Activated gamma-delta T cell treated with Interleukin-2 at 50 U/mL for 16 hours (primary cell): ENCODE results near the gene C19orf25.
"Not testable (repeated sequence)": the region's sequence is repeated elsewhere in the genome, so short reads cannot be mapped to it uniquely, and the experiment has no call there.

ENCODE experiments used
- DNase-seq: peaks from one replicate; pipeline ENCODE4 v3.0.0-alpha.2; 2020

C19orf25 gene

DNA sequence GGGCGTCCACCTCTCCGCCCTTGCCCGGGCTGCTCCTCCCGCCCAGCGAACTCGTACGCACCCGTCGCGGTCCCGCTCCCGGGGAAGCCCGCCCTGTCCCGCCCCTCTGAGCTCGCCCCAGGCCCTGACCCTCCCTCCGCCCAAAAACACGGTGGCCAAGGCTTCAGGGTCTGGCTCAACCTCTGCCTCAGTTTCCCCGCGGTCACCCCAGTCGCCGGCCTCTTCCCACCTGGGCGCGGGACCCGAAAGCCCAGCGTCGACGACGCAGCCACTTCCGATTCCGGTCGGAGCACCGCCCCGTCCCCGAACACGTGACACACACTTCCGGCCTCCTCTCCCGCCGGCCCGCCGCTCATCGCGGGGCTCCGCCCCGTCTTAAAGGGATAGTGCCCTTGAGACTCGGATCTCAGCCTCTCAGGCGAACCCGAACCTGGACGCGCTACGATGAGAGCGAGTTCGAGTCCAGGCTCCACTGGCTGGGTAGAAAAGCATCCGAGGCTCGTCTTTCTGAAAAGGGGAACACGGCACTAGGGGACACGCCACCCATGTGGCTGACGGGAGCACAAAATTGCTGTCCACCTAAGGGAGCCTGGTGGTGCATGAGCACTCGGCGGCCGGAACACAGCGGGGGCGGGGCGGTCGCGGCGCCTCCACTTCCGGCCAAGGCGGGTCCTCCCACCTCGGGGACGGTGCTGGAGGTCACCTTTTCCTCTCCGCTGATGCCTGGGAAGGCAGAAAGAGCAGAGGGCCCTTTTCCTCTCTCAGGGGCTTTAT, at the start of gene C19orf25:
Gene C19orf25, minus strand, starts transcription at position 282 of the 774 bp plus-strand sequence. CDS start 312 bp downstream, outside the sequence.
- DNase-seq = peak; percentile 91

DNA sequence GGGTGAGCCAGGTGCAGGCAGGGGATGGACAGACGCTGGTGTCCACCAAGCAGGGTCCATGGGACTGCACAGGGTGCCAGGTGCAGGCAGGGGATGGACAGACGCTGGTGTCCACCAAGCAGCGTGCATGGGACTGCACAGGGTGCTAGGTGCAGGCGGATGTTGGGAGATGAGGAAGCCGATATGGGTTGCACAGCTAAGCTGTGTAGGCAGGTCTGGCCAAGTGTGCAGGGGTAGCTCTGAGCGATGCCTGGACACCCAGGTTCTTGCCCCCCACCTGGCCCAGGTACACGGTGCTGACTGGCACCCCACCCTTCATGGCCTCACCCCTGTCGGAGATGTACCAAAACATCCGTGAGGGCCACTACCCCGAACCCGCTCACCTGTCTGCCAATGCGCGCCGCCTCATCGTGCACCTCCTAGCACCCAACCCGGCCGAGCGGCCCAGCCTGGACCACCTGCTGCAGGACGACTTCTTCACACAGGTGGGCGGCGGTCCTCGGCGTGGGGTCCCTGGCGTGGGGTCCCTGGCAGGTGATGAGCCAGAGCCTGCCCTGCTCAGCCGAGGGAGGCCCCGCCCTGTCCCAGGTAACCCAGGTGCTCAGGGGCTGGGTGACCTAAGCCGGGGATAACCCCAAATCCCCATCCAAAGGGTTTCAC, 48.8 kb upstream of the C19orf25 start:
- DNase-seq = no peak

DNA sequence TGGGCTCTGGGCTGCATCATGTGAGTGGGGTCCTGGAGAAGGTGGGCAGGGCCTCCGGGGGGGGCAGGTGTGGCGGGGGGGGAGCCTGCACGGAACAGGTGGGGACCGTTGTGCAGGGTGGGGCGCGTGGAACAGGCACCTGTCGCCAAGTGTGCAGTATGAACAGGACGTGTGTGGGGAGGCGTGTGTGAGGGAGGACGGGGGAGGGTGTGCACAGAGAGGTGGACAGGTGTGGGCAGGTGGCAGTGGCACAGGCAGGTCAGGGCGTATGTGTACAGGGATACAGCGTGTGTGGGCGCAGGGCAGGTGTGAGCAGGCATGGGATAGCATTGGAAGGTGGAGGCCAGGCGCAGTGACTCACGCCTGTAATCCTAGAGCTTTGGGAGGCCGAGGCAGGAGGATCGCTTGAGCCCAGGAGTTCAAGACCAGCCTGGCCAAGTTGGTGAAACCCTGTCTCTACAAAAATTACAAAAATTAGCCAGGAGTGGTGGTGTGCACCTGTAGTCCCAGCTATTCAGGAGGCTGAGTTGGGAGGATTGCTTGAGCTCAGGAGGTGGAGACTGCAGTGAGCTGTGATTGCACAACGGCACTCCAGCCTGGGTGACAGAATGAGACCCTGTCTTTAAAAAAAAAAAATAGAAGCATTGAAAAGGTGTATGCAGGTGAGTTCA, 48.1 kb upstream of the C19orf25 start:
- DNase-seq = no peak

DNA sequence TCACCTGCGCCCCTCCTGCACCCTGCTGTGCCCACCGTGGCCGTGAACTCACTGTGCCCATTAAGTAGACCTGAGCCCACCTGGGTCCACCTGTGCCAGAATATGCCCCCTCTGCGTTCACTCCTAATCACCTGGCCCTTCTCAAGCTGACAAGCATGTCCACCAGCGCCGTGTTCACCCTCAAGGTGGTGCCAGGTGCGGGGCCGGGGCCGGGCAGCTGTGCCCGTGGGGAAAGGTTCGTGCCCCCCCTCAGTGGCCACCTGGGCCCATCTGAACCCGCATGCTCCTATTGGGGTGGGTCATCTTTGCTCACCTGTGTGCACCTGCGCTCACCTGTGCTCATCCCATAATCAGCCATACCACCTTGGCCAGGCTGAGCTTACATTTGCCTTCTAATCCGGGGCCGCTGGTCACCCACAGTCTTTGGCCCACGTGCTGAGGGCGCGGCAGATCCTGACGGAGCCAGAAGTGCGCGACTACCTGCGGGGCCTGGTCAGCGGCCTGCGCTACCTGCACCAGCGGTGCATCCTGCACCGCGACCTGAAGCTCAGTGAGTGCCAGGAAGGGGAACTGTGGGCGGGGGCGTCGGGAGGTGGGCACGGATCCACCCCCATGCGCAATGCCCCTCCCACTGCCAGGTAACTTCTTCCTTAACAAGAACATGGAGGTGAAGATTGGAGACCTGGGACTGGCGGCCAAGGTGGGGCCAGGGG, 47.2 kb upstream of the C19orf25 start:
- DNase-seq = no peak

GRCh38 chr19:1525343-1525742, 46.3 kb upstream of the C19orf25 start:
- no peak for DNase-seq

- DNase-seq = no peak
These were observed 45.9 kb upstream of the C19orf25 start for GRCh38 chr19:1524972-1525325.

DNA sequence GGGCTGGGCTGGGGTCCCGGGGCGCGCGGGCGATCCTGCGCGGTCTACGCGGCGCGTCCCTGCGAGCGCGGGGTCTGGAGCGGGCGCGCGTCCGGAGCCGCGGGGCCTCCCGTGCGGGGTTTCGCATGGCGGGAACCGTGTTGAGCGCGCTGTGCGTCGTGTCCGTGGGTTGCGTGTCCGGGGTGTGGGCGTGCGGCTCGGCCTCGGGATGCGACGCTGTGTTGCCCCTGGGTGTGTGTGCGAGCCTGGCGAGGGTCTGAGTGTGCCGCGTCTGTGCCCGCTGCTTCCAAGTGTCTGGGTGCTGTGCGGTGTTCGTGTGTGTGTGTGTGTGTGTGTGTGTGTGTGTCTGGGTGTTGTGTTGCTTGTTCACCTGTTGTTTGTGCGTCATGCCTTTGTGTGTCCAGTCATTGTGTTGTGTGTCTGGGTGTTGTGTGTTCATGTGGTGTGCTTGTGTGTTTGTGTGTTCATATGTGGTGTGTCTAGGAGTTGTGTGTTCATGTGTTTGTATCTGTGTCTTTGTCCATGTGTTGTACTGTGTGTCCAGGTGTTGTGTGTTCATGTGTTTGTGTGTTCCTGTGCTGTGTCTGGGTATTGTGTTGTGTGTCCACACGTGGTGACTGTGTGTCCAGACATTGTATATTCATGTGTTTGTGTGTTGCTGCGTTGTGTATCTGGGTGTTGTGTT, 45.4 kb upstream of the C19orf25 start:
- no peak for DNase-seq

- DNase-seq = no peak
These were observed 44.6 kb upstream of the C19orf25 start, which contains the start of gene PLK5 for GRCh38 chr19:1523412-1524286. Gene PLK5, plus strand, starts transcription at chr19:1524077. Its CDS starts 2,920 bp downstream, at chr19:1526997.

DNA sequence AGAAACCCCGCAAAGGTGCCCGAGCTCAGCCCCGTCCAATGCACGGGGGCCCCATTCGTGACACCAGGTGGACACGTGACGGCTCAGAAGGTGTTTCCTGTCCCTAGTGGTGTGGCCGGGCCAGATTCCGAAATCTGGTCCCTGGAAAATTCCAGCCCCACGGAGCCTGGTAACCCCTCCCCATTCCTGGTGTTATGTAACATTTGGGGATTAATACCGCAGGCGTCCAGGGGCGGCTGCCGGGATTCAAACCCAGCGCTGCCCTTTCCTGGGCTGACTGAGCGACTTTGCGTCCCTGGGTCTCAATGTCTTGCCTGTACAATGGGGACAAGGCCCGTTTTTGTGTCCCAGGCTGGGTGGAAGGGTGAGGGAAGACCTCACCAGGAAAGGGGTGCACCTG, 43.8 kb upstream of the C19orf25 start:
- no peak for DNase-seq

DNA sequence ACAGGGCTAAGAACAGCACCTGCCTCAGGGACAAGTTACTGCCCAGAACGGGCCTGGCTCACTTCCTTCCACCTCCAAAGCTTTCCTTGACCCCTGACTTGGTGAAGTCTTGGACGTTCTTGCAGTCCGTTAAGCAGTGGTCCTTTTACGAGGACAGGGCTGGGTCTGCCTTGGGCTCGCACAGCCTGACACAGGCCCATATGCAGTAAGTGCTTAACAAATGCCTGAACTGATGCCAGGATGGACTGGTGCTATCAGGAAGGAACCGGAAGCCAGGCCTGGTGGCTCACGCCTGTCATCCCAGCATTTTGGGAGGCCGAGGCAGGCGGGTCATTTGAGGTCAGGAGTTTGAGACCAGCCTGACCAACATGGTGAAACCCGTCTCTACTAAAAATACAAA, 43.0 kb upstream of the C19orf25 start:
- no peak for DNase-seq

DNA sequence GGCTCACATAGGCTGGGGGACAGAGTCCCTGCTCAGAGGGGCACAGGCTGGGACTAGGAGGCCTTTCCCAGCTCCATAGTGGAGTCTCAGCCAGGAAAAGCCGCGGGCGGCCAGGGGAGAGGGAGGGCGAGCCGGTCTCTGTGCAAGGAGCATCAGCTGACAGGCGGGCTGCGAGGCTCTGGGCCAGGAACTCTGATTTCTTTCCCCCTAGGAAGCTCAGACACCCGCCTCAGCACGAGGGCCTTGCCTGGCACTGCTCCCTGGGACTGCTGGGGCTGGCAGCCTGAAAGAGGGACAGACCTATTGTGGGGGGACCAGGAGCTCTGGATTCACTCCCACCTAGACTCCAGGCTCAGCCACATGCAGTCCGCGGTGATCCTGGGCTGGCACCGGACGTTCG, 42.6 kb upstream of the C19orf25 start:
- no peak for DNase-seq

DNA sequence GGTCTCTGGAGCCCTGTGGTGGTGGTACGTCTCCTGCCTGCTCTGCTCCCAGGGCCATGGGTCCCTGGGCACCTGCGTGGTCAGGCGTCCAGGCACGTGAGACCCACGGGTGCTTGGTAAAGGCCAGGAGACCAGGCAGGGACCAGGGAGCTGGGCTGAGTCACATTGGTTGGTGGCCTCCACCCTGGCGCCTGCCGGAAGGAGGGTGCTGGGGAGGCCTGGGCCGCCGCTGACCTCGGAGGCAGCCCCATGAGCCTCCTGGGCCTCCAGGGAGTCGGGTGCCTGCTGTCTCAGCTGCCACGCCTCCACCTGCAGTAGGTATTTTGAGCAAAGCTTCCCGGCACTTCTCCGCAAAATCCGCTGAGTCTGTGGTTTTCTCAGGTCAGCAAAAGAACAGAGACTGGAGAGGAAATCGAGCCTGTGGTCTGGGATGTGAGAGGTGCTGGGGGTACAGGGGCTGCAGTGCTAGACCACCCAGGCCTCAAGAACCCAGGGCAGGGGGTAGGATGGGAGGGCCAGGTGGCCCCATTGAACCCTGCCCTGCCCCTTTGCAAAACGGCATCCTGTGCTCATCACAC, 41.3 kb upstream of the C19orf25 start:
- DNase-seq = no peak

DNA sequence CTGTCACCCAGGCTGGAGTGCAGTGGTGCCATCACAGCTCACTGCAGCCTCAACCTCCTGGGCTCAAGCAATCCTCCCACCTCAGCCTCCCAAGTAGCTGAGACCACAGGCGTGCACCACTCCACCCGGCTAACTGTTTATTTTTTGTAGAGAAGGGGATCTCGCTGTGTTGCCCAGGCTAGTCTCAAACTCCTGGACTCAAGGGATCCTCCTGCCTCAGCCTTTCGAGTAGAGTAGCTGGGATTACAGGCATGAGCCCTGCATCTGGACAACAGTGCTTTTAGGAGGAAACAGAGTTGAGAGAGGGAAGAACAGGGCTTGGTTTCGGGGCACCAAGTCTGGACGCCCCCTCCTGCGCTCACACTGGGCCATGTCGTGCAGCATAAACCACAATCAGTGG, 40.8 kb upstream of the C19orf25 start:
- not testable (repeated sequence) for DNase-seq

- DNase-seq = no peak
These were observed 39.5 kb upstream of the C19orf25 start for GRCh38 chr19:1518471-1518870.

DNA sequence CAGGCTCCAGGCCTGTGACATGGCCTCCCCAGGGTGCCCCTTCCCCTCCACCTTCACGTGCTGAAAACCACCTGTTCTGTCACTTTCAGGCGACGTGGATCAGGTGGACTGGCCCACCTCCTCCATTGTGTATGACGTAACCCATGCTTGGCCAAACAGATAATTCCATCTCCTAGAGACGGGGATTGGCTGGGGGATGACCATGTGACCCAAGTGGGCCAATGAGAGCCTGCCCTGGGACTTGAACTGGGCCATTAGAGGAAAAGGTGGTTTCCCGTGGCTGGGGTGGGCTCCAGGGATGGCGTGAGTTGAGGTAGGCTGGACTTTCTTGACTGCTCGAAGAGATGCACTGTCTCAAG, 37.4 kb upstream of the C19orf25 start:
- DNase-seq = no peak

GRCh38 chr19:1514986-1515721, 36.1 kb upstream of the C19orf25 start:
- no peak for DNase-seq

DNA sequence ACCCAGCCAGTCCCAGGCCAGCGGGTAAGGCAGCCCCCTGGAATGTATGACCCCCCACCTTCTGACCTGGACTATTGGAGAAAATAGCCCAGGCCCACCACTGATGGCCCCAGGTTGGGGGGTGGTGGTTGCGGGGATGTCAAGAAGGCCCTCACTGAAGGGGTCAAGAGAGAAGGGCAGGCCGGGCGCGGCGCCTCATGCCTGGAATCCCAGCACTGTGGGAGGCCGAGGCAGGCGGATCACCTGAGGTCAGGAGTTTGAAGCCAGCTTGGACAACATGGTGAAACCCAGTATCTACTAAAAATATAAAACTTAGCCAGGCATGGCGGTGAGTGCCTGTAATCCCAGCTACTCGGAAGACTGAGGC, 35.3 kb upstream of the C19orf25 start:
- DNase-seq = no peak

DNA sequence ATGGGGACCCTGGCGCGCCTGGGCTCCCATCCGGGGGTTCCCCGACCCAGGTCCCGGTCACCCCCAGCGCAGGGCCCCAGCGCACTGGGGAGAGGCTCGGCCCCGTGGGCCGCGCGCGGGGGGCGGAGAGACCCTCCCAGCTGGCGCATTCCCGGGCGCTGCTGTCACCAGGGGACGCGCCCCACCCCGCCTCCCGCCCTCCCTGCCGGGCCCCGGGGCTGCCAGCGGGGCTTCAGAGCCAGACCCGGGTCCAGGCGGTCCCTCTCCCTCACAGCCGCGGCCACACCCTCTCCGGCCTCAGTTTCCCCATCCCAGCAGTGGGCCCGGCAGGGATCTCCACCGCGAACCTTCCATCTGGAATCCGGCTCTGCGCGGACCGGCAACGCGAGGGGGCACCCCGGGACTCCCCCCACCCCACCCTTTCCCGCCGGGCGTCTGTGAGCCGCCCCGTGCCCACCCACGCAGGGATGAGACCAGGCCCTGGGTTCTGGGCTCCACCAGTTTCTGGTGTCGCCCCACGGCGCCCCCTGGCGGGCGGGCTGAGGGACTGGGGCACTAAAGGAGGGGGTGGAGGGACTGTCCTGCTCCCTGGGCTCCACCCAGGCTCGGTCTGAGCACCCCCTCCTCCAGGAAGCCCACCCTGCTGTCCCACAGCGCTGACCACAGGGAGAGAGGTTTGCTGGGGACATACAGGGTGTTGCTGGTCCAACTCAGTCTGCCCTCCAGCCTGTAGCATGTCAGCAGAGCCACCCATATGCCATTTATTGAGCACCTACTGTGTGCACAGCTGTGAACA, 34.7 kb upstream of the C19orf25 start:
- peak; percentile 62 for DNase-seq

DNA sequence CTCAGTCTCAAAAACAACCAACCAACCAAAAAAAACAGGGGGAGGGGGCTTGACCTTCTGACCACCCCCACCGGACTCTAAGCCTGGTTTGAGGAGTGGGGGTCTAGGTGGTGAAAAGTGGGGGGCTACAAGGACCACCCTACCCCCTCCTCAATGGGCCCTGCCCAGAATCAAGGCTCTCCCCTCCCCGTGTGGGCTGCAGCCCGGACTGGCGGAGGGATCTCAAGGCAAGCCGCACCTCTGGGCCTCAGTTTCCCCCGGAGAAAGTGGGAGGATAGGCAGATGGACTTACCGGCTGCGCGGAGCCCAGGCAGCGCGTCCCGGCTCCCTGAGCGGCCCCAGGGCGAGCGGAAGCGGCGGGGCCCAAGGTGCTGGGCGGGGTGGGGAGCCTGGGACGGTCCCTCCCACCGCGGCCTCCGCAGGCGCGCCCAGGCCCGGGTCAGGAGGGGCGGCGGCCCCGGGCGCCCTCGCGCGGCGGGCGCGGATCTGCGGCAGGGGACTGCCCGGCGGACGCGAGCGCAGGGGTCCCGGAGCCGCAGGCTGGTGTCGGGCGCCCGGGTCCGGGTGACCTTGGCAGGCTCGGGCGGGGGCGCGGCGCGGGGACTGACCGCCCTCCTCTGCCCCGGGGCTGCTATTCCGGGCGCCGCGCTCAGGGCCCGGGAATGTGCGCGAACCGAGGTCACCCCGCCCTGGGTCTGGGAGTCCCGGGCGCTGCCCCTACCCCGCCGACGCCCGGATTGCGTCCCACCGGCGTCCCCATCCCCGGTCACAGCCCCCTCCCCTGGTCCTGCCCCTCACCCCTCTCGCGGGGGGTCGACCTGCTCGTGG, 33.9 kb upstream of the C19orf25 start, which contains the start of gene ADAMTSL5:
Gene ADAMTSL5, minus strand, starts transcription at position 349 of the 828 bp plus-strand sequence. CDS start 2,076 bp downstream, outside the sequence.
- DNase-seq = peak; percentile 50
